CD14-positive monocyte (primary cell): ENCODE measurements around the gene SIK2. TPM values are rescaled to one million over a fixed set of nuclear protein-coding genes. Genes with fewer than 3 reads are reported as not detected.
"Not testable (repeated sequence)": the region's sequence is repeated elsewhere in the genome, so short reads cannot be mapped to it uniquely, and the experiment has no call there.

Experiments
- DNase-seq, 3 donors: peaks; one replicate each; pipeline ENCODE4 v3.0.0-alpha.2; 2011 to 2022
- H2AFZ ChIP-seq: 2 replicates; pipeline ENCODE4 v1.6.0; 2012; ENCODE audit warnings: mild to moderate bottlenecking, low read depth, low read length, inconsistent platforms; ENCODE audit not compliant: insufficient read depth, poor library complexity, severe bottlenecking
- H3K27ac ChIP-seq, 2 donors: 1 replicate in 1 of 2; 2 replicates in 1 of 2; pipeline ENCODE4 v1.5.1; 2012 to 2013; ENCODE audit warnings: low read length in 2 of 2, control low read depth in 1 of 2, inconsistent platforms in 1 of 2, low read depth in 1 of 2, mild to moderate bottlenecking in 1 of 2
- H3K27me3 ChIP-seq, 2 donors: one replicate each; pipeline versions ENCODE4 v1.6.0 to v1.6.1; 2011 to 2013; ENCODE audit warnings: low read length in 2 of 2; ENCODE audit not compliant: control insufficient read depth in 2 of 2, insufficient read depth in 2 of 2
- H3K36me3 ChIP-seq, 2 donors: replicated peaks in 1 of 2; 1 replicate in 1 of 2; 2 replicates in 1 of 2; pipeline versions ENCODE4 v1.5.1 to v1.6.1; 2012 to 2013; ENCODE audit warnings: low read length in 2 of 2, control low read depth in 1 of 2, inconsistent platforms in 1 of 2, mild to moderate bottlenecking in 1 of 2; ENCODE audit not compliant: insufficient read depth in 2 of 2, control insufficient read depth in 1 of 2
- H3K4me1 ChIP-seq, 2 donors: 1 replicate in 1 of 2; 2 replicates in 1 of 2; pipeline versions ENCODE4 v1.5.1 to v1.6.1; 2012 to 2013; ENCODE audit warnings: low read length in 2 of 2, control low read depth in 1 of 2, inconsistent platforms in 1 of 2, mild to moderate bottlenecking in 1 of 2, moderate library complexity in 1 of 2; ENCODE audit not compliant: insufficient read depth in 2 of 2, control insufficient read depth in 1 of 2
- H3K4me2 ChIP-seq: replicated peaks from 2 replicates; pipeline ENCODE3; 2012; ENCODE audit warnings: low read length, moderate library complexity, mild to moderate bottlenecking; ENCODE audit not compliant: poor library complexity, severe bottlenecking; ENCODE audit errors: extremely low read depth
- H3K4me3 ChIP-seq, 3 experiments: fragments of 200-600 bp in 1 of 3; sonication (generic) in 1 of 3; replicated peaks in 1 of 3; 1 replicate in 2 of 3; 2 replicates in 1 of 3; pipeline ENCODE4 v1.5.1; 2011 to 2013; ENCODE audit warnings: low read length in 3 of 3, mild to moderate bottlenecking in 3 of 3, control low read depth in 2 of 3, low read depth in 2 of 3, inconsistent platforms in 1 of 3, moderate library complexity in 1 of 3
- H3K79me2 ChIP-seq: 2 replicates; pipeline ENCODE4 v1.6.0; 2012; ENCODE audit warnings: mild to moderate bottlenecking, control low read depth, inconsistent platforms, low read length, moderate library complexity; ENCODE audit not compliant: insufficient read depth
- H3K9ac ChIP-seq: 2 replicates; pipeline ENCODE4 v1.6.0; 2017; ENCODE audit warnings: low read length, mild to moderate bottlenecking; ENCODE audit not compliant: insufficient read depth, poor library complexity, severe bottlenecking
- H3K9me3 ChIP-seq, 2 donors: replicated peaks in 1 of 2; 1 replicate in 1 of 2; 2 replicates in 1 of 2; pipeline versions ENCODE4 v1.5.1 to v1.6.1; 2012 to 2013; ENCODE audit warnings: low read length in 2 of 2, control low read depth in 1 of 2; ENCODE audit not compliant: control insufficient read depth in 1 of 2, insufficient read depth in 1 of 2
- H4K20me1 ChIP-seq: 2 replicates; pipeline ENCODE4 v1.6.0; 2012; ENCODE audit warnings: mild to moderate bottlenecking, low read length, control low read depth, moderate library complexity; ENCODE audit not compliant: insufficient read depth
- H3K27ac Mint-ChIP-seq, 7 donors: one replicate each; pipeline ENCODE4 v1.8.0; 2020; ENCODE audit warnings: mild to moderate bottlenecking in 7 of 7, mixed read lengths in 7 of 7, moderate library complexity in 6 of 7, inconsistent platforms in 2 of 7
- H3K27me3 Mint-ChIP-seq, 3 donors: one replicate each; pipeline ENCODE4 v1.8.0; 2021 to 2022; ENCODE audit warnings: low read depth in 3 of 3, mild to moderate bottlenecking in 3 of 3, mixed read lengths in 3 of 3, moderate library complexity in 3 of 3, inconsistent platforms in 1 of 3
- H3K36me3 Mint-ChIP-seq, 2 donors: one replicate each; pipeline ENCODE4 v1.8.0; 2020; ENCODE audit warnings: mixed read lengths in 2 of 2, inconsistent platforms in 1 of 2, mild to moderate bottlenecking in 1 of 2
- H3K4me1 Mint-ChIP-seq: one replicate; pipeline ENCODE4 v1.8.0; 2020; ENCODE audit warnings: mild to moderate bottlenecking, mixed read lengths
- H3K4me3 Mint-ChIP-seq, 2 donors: one replicate each; pipeline ENCODE4 v1.8.0; 2020; ENCODE audit warnings: mild to moderate bottlenecking in 2 of 2, mixed read lengths in 2 of 2, moderate library complexity in 1 of 2
- H3K9me3 Mint-ChIP-seq, 7 donors: one replicate each; pipeline ENCODE4 v1.8.0; 2020 to 2022; ENCODE audit warnings: mixed read lengths in 7 of 7, mild to moderate bottlenecking in 6 of 7, moderate library complexity in 6 of 7, inconsistent platforms in 2 of 7
- WGBS: methylation state at CpG from one replicate; pipeline ENCODE4 v1.1.5; 2013; ENCODE audit warnings: missing lambda C conversion rate; ENCODE audit not compliant: insufficient coverage; 5-methylcytosine and 5-hydroxymethylcytosine counted together
- intact Hi-C, 2 donors: fragments of 100-400 bp; cut with micrococcal nuclease; formaldehyde crosslinking; loops; one replicate each; pipeline versions ENCODE4 v1.15.0 to v1.15.1; 2023
- polyA plus RNA-seq, 3 donors: library from polyadenylated mRNA; depleted of rRNA in 1 of 3; unstranded in 2 of 3; stranded (reverse) in 1 of 3; fragments of 300-500 nt in 2 of 3; fragments of >200 nt in 1 of 3; fragmentation: Illumina TruSeq in 2 of 3; gene quantifications; 1 replicate in 2 of 3; 2 replicates in 1 of 3; pipeline ENCODE4 v1.2.3, GENCODE V29; 2012 to 2021
- TF ChIP-seq, protein P1 (sequence below): fragments of 200-600 bp; IDR thresholded peaks from one replicate; pipeline ENCODE4 v1.8.0; 2022; ENCODE audit warnings: antibody characterized with exemption, mild to moderate bottlenecking

Gene SIK2
- polyA plus RNA-seq, 3 donors = 0.16 to 8.8 (median 0.23) TPM

- 83% methylated on average over 2 of the region's 5 CpGs for WGBS
- DNase-seq = no peak
- H2AFZ ChIP-seq = no peak overlapping the region
- TF ChIP-seq, protein P1, sequence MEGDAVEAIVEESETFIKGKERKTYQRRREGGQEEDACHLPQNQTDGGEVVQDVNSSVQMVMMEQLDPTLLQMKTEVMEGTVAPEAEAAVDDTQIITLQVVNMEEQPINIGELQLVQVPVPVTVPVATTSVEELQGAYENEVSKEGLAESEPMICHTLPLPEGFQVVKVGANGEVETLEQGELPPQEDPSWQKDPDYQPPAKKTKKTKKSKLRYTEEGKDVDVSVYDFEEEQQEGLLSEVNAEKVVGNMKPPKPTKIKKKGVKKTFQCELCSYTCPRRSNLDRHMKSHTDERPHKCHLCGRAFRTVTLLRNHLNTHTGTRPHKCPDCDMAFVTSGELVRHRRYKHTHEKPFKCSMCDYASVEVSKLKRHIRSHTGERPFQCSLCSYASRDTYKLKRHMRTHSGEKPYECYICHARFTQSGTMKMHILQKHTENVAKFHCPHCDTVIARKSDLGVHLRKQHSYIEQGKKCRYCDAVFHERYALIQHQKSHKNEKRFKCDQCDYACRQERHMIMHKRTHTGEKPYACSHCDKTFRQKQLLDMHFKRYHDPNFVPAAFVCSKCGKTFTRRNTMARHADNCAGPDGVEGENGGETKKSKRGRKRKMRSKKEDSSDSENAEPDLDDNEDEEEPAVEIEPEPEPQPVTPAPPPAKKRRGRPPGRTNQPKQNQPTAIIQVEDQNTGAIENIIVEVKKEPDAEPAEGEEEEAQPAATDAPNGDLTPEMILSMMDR = no peak
- peaks cover 10% of the 10 kb centered on the region for H4K20me1 ChIP-seq
- Mint-ChIP-seq H3K27ac (no peak overlapping the region), H3K9me3 (no peaks in the 10 kb centered on the region), H3K27me3 (no peaks in the 10 kb centered on the region), H3K36me3 (peaks cover 9 to 17% of the 10 kb centered on the region in 2 donors), H3K4me3 (no peak overlapping the region), H3K4me1 (peaks cover 4% of the 10 kb centered on the region)
- no peaks in the 10 kb centered on the region for H3K9me3 ChIP-seq
- peaks cover 3 to 26% of the 10 kb centered on the region in 2 donors for H3K36me3 ChIP-seq
- no peaks in the 10 kb centered on the region for H3K4me1 ChIP-seq
- no peaks in the 10 kb centered on the region for H3K27me3 ChIP-seq
- intact Hi-C loops = no loop called here
- H3K4me2 ChIP-seq = no peak overlapping the region
- peaks cover 4% of the 10 kb centered on the region for H3K79me2 ChIP-seq
- no peak overlapping the region for H3K27ac ChIP-seq
- no peak overlapping the region for H3K4me3 ChIP-seq
- no peak overlapping the region for H3K9ac ChIP-seq
These were observed 53.7 kb downstream of the SIK2 start for GRCh38 chr11:111655924-111656323.

- H3K4me3 Mint-ChIP-seq = not testable (repeated sequence)
These were observed 55.7 kb downstream of the SIK2 start for GRCh38 chr11:111657905-111658304.

GRCh38 chr11:111658493-111658892, 56.2 kb downstream of the SIK2 start:
- WGBS = 100% methylated on average over 1 of the region's 3 CpGs
- H3K27me3 Mint-ChIP-seq, H3K27me3 ChIP-seq, H3K9me3 Mint-ChIP-seq, H3K79me2 ChIP-seq, H3K9me3 ChIP-seq, H3K4me3 ChIP-seq, H3K4me2 ChIP-seq, H3K4me1 Mint-ChIP-seq, intact Hi-C loops, H3K4me3 Mint-ChIP-seq, H3K9ac ChIP-seq, H3K27ac ChIP-seq, H2AFZ ChIP-seq, H3K4me1 ChIP-seq, DNase-seq: not testable (repeated sequence)
- H4K20me1 ChIP-seq = peaks cover 13% of the 10 kb centered on the region
- peaks cover 19 to 21% of the 10 kb centered on the region in 2 donors for H3K36me3 Mint-ChIP-seq
- peak overlapping the region in 2 of 7 donors; percentile 41 to 61 for H3K27ac Mint-ChIP-seq
- peaks cover 0 to 12% of the 10 kb centered on the region in 2 donors for H3K36me3 ChIP-seq

More at GRCh38 chr11:111657905-111658304, 55.7 kb downstream of the SIK2 start:
- H3K4me1 Mint-ChIP-seq, H3K9ac ChIP-seq, intact Hi-C loops, H3K27ac ChIP-seq, H3K79me2 ChIP-seq, H3K27ac Mint-ChIP-seq, H3K4me3 ChIP-seq, H3K4me1 ChIP-seq, DNase-seq, H3K27me3 Mint-ChIP-seq, H3K9me3 Mint-ChIP-seq, H2AFZ ChIP-seq, H3K27me3 ChIP-seq, H3K4me2 ChIP-seq, H3K9me3 ChIP-seq: not testable (repeated sequence)
- 100% methylated on average over 1 of the region's 8 CpGs for WGBS
- Histone ChIP-seq H3K36me3 (peaks cover 0 to 18% of the 10 kb centered on the region in 2 donors), H4K20me1 (peaks cover 13% of the 10 kb centered on the region)
- peaks cover 21 to 22% of the 10 kb centered on the region in 2 donors for H3K36me3 Mint-ChIP-seq
